OCI-LY1 (cell line): ENCODE results near the gene BLNK.
A peak's percentile ranks its signal among the peaks of the same experiment; 100 is the strongest.

ENCODE experiments used
- H2AFZ ChIP-seq: fragments of 200-600 bp; sonication (generic), shearing (Covaris generic); 2 replicates; pipeline ENCODE4 v1.6.0; 2014; ENCODE audit warnings: antibody characterized with exemption, mild to moderate bottlenecking, low read length
- H3F3A ChIP-seq: fragments of 200-600 bp; sonication (generic), shearing (Covaris generic); 2 replicates; pipeline ENCODE4 v1.6.0; 2014; ENCODE audit warnings: mild to moderate bottlenecking, antibody characterized with exemption, low read length, moderate library complexity; ENCODE audit not compliant: insufficient read depth
- H3K27ac ChIP-seq: fragments of 200-600 bp; sonication (generic); 2 replicates; pipeline ENCODE4 v1.5.1; 2014; ENCODE audit warnings: low read length, mixed run types, mild to moderate bottlenecking, low read depth; ENCODE audit not compliant: poor library complexity, severe bottlenecking
- H3K27me3 ChIP-seq: fragments of 200-600 bp; sonication (generic); 2 replicates; pipeline ENCODE4 v1.6.0; 2014; ENCODE audit warnings: antibody characterized with exemption, mild to moderate bottlenecking, low read length, moderate library complexity; ENCODE audit not compliant: insufficient read depth
- H3K36me3 ChIP-seq: fragments of 200-600 bp; sonication (generic); 2 replicates; pipeline ENCODE4 v1.6.1; 2014; ENCODE audit warnings: mild to moderate bottlenecking, antibody characterized with exemption, low read length, moderate library complexity, mixed read lengths; ENCODE audit not compliant: insufficient read depth
- H3K4me1 ChIP-seq: fragments of 200-600 bp; sonication (generic); 2 replicates; pipeline ENCODE4 v1.5.1; 2014; ENCODE audit warnings: mild to moderate bottlenecking, low read length, moderate library complexity; ENCODE audit not compliant: insufficient read depth, severe bottlenecking
- H3K4me2 ChIP-seq: fragments of 200-600 bp; sonication (generic), shearing (Covaris generic); 2 replicates; pipeline ENCODE4 v1.6.1; 2014; ENCODE audit warnings: low read length
- H3K4me3 ChIP-seq: fragments of 200-600 bp; sonication (generic); 2 replicates; pipeline ENCODE4 v1.5.1; 2014; ENCODE audit warnings: low read length, low read depth, mild to moderate bottlenecking, mixed read lengths; ENCODE audit not compliant: poor library complexity, severe bottlenecking
- H3K79me2 ChIP-seq: fragments of 200-600 bp; shearing (Covaris generic); 2 replicates; pipeline ENCODE4 v1.6.1; 2016; ENCODE audit warnings: mixed run types, low read length, mixed read lengths; ENCODE audit not compliant: insufficient read depth
- H3K9ac ChIP-seq: fragments of 200-600 bp; sonication (generic), shearing (Covaris generic); 2 replicates; pipeline ENCODE4 v1.6.1; 2014; ENCODE audit warnings: mild to moderate bottlenecking, low read length, mixed read lengths
- H3K9me2 ChIP-seq: fragments of 200-600 bp; sonication (generic), shearing (Covaris generic); 2 replicates; pipeline ENCODE4 v1.6.1; 2014; ENCODE audit warnings: low read depth, mild to moderate bottlenecking, low read length, mixed read lengths
- H3K9me3 ChIP-seq: fragments of 200-600 bp; shearing (Covaris generic); 2 replicates; pipeline ENCODE4 v1.6.1; 2014; ENCODE audit warnings: low read length, mixed read lengths
- H4K20me1 ChIP-seq: fragments of 200-600 bp; sonication (generic), shearing (Covaris generic); 2 replicates; pipeline ENCODE4 v1.6.0; 2016; ENCODE audit warnings: mild to moderate bottlenecking, low read length; ENCODE audit not compliant: insufficient read depth
- EZH2 ChIP-seq: fragments of 200-600 bp; sonication (generic), shearing (Covaris generic); IDR thresholded peaks from 2 replicates; pipeline ENCODE4 v1.8.0; 2017; ENCODE audit warnings: borderline replicate concordance, mixed run types, mild to moderate bottlenecking, antibody characterized with exemption, low read length, moderate library complexity, mixed read lengths
- TF ChIP-seq, protein P1 (sequence below): fragments of 200-600 bp; sonication (generic), shearing (Covaris generic); IDR thresholded peaks from 2 replicates; pipeline ENCODE4 v1.5.1; 2017; ENCODE audit warnings: mild to moderate bottlenecking, antibody characterized with exemption, low read length, moderate library complexity, mixed read lengths

BLNK gene

DNA sequence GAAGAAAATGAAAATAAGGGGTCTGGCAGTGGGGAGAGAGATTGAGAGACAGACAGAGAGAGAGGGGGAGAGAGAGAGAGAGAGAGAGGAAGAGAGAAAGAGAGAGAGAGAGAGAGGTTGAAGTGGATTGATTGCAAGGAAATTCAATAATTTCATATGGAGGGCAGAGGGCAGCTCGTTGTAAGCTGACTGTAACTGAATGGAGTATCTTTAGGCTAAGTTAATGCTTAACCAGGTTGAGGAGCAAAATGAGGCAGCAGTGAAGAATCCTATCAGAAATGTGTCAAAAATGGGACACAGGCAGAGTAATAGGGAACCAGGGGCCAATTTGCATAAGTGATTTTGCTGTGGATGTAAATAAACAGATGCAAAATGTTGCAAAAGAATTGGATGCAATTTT is 21.0 kb downstream of the BLNK start:
- Histone ChIP-seq H3K9ac (no peak overlapping the region), H3K27me3 (no peaks in the 10 kb centered on the region), H3K9me2 (no peaks in the 10 kb centered on the region), H3K4me1 (peaks cover 4% of the 10 kb centered on the region), H3F3A (no peaks in the 10 kb centered on the region), H2AFZ (no peak overlapping the region), H3K79me2 (peaks cover 4% of the 10 kb centered on the region; the same call in 1 of the 2 replicates), H4K20me1 (no peaks in the 10 kb centered on the region), H3K36me3 (peaks cover 43% of the 10 kb centered on the region), H3K9me3 (no peaks in the 10 kb centered on the region), H3K4me2 (no peak overlapping the region), H3K27ac (peak overlapping the region; percentile 40), H3K4me3 (no peak overlapping the region)
- TF ChIP-seq EZH2: no peak
- TF ChIP-seq, protein P1, sequence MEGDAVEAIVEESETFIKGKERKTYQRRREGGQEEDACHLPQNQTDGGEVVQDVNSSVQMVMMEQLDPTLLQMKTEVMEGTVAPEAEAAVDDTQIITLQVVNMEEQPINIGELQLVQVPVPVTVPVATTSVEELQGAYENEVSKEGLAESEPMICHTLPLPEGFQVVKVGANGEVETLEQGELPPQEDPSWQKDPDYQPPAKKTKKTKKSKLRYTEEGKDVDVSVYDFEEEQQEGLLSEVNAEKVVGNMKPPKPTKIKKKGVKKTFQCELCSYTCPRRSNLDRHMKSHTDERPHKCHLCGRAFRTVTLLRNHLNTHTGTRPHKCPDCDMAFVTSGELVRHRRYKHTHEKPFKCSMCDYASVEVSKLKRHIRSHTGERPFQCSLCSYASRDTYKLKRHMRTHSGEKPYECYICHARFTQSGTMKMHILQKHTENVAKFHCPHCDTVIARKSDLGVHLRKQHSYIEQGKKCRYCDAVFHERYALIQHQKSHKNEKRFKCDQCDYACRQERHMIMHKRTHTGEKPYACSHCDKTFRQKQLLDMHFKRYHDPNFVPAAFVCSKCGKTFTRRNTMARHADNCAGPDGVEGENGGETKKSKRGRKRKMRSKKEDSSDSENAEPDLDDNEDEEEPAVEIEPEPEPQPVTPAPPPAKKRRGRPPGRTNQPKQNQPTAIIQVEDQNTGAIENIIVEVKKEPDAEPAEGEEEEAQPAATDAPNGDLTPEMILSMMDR: no peak

DNA sequence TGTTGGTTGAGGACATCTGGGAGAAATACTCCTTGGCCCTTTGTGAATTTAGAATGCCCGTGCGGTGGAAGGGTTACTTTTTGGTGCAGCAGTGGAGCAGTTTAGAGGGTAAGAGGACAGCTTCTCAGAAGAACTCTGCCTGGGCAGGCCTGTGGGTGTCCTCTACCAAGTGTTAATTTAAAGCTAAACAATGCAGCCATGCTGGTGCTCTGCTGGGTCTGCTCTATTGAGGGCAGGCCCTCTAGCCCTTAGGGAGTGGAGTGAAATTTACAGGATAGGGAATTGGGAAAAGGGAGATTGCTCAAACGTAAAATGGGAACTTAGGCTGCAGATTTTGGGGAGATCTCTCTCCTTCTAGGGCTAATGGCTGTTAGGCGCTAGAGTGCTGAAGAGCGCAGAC is 22.1 kb downstream of the BLNK start:
- Histone ChIP-seq H3F3A (no peaks in the 10 kb centered on the region), H3K9ac (no peak overlapping the region), H3K4me3 (no peak overlapping the region), H3K79me2 (no peaks in the 10 kb centered on the region; the same call in 1 of the 2 replicates), H4K20me1 (no peaks in the 10 kb centered on the region), H3K36me3 (peaks cover 41% of the 10 kb centered on the region), H2AFZ (no peak overlapping the region), H3K9me3 (no peaks in the 10 kb centered on the region), H3K27me3 (no peaks in the 10 kb centered on the region), H3K9me2 (no peaks in the 10 kb centered on the region), H3K27ac (peak overlapping the region; percentile 12), H3K4me1 (peaks cover 15% of the 10 kb centered on the region), H3K4me2 (no peak overlapping the region)
- TF ChIP-seq, protein P1: no peak
- TF ChIP-seq EZH2: no peak

DNA sequence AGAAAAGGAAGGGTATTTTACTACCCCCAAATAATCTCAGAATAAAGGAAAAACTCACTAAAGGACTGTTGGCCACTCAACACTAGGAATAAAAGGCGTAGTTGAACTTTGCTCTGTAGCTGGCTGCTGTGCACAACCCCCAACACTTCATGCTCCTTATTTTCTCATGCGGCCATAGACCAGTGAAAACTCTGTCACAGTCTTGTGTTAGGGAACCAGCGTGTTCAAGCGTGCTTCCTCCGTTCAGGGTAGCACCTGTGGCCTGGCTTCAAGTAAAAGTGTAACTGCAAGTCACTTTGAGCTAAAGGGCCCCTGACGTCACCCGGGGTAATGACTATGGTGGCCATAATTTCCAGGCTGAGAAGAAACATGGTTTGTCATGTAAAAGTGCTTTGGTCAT is 27.0 kb downstream of the BLNK start:
- Histone ChIP-seq H3F3A (no peaks in the 10 kb centered on the region), H3K9me2 (no peaks in the 10 kb centered on the region), H3K4me3 (no peak overlapping the region), H3K79me2 (0 out of 2 replicates have a peak, but pooled peaks cover 3% of the 10 kb centered on the region), H3K9ac (peak overlapping the region; percentile 49; the same call in 1 of the 2 replicates), H3K4me1 (peaks cover 30% of the 10 kb centered on the region), H4K20me1 (no peaks in the 10 kb centered on the region), H3K27me3 (no peaks in the 10 kb centered on the region), H3K27ac (peak overlapping the region; percentile 90), H3K36me3 (peaks cover 76% of the 10 kb centered on the region), H2AFZ (no peak overlapping the region), H3K4me2 (peak overlapping the region; percentile 42), H3K9me3 (no peaks in the 10 kb centered on the region)
- TF ChIP-seq, protein P1: no peak
- TF ChIP-seq EZH2: no peak
